Measurements from ENCODE around the gene SGMS1. TPM values are rescaled to one million over a fixed set of nuclear protein-coding genes. Genes with fewer than 3 reads are reported as not detected.
"Not testable (repeated sequence)": the region's sequence is repeated elsewhere in the genome, so short reads cannot be mapped to it uniquely, and the experiment has no call there.

SGMS1 gene
- total RNA-seq, 5 donors from 2014 or later (not counting 1 experiment from before 2014, with no cell fraction given) = 28.4 to 39.7 (median 32.6) TPM

DNA sequence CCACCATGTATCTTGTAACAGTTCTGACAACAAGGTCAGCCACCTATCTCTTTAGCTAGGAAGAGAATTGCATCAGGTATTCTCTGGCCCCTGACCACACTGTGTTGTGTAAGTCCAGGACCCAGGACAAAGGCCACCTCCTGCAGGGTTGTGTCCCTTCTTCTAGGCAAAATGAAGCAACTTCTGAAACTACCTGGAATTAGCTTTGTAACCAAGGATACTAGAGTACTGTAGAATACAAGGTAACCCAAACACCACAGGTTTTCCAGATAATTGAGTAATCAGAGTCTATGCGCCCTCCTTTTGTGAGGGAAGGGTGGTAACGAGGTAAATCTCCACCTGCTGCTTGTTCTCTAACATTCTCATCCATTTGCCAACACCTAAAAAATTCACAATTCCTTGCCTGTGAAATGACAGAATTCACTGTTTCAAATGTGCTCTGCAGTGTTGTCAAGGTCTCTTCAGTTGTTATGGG is 51.7 kb downstream of the SGMS1 start:
- Mint-ChIP-seq H3K36me3 (peaks cover 16% of the 10 kb centered on the region), H3K4me3 (no peak overlapping the region), H3K9me3 (peaks cover 0 to 4% (median 0%) of the 10 kb centered on the region in 3 donors), H3K27ac (no peak overlapping the region), H3K27me3 (no peaks in the 10 kb centered on the region), H3K4me1 (peaks cover 47 to 56% (median 51%) of the 10 kb centered on the region in 3 donors)
- ATAC-seq (replicated peaks in 1 of 4) (no peak), DNase-seq (no peak)
- Histone ChIP-seq H3K27ac (ENCODE audit: low read length) (no peak overlapping the region), H3K36me3 (ENCODE audit: control insufficient read depth in 2 of 2, extremely low read depth in 1 of 2, insufficient read depth in 1 of 2, low read length in 1 of 2) (no peaks in the 10 kb centered on the region), H3K9me3 (no peaks in the 10 kb centered on the region), H3K27me3 (replicated peaks in 1 of 2; ENCODE audit: control insufficient read depth in 2 of 2, extremely low read depth in 1 of 2, insufficient read depth in 2 of 2, low read length in 1 of 2) (no peaks in the 10 kb centered on the region), H3K4me1 (ENCODE audit: control insufficient read depth in 1 of 2, extremely low read depth in 1 of 2, insufficient read depth in 2 of 2, low read length in 2 of 2) (no peaks in the 10 kb centered on the region), H3K4me3 (ENCODE audit: control insufficient read depth in 1 of 2, extremely low read depth in 1 of 2, low read length in 1 of 2) (no peak overlapping the region)
- no CpG with 5 or more reads among the region's 2 CpGs for WGBS (ENCODE audit: insufficient coverage)
- ChIA-PET CTCF (no interaction called here), POLR2A (no interaction called here)

DNA sequence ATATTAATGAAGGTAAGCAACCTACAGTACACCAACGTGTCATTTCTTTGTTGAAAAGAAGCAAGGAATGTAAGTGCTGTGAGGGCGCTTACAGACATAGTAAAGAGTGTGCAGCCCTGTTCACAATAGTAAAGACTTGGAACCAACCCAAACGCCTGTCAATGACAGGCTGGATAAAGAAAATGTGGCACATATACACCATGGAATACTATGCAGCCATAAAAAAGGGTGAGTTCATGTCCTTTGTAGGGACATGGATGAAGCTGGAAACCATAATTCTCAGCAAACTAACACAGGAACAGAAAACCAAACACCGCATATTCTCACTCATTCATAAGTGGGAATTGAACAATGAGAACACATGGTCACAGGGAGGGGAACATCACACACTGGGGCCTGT is 55.0 kb downstream of the SGMS1 start:
- H3K27ac Mint-ChIP-seq; H3K4me3 Mint-ChIP-seq; H3K36me3 ChIP-seq (ENCODE audit: control insufficient read depth in 2 of 2, extremely low read depth in 1 of 2, insufficient read depth in 1 of 2, low read length in 1 of 2); H3K9me3 ChIP-seq; H3K4me3 ChIP-seq (ENCODE audit: control insufficient read depth in 1 of 2, extremely low read depth in 1 of 2, low read length in 1 of 2); H3K27ac ChIP-seq (ENCODE audit: low read length); POLR2A ChIA-PET; CTCF ChIA-PET; H3K4me1 ChIP-seq (ENCODE audit: control insufficient read depth in 1 of 2, extremely low read depth in 1 of 2, insufficient read depth in 2 of 2, low read length in 2 of 2); H3K27me3 Mint-ChIP-seq; H3K27me3 ChIP-seq (replicated peaks in 1 of 2; ENCODE audit: control insufficient read depth in 2 of 2, extremely low read depth in 1 of 2, insufficient read depth in 2 of 2, low read length in 1 of 2); DNase-seq; ATAC-seq (replicated peaks in 1 of 4); H3K9me3 Mint-ChIP-seq: not testable (repeated sequence)
- WGBS (ENCODE audit: insufficient coverage) = 100% methylated on average over 1 of the region's 4 CpGs
- Mint-ChIP-seq H3K36me3 (peaks cover 25% of the 10 kb centered on the region), H3K4me1 (peaks cover 18 to 48% (median 36%) of the 10 kb centered on the region in 3 donors)

DNA sequence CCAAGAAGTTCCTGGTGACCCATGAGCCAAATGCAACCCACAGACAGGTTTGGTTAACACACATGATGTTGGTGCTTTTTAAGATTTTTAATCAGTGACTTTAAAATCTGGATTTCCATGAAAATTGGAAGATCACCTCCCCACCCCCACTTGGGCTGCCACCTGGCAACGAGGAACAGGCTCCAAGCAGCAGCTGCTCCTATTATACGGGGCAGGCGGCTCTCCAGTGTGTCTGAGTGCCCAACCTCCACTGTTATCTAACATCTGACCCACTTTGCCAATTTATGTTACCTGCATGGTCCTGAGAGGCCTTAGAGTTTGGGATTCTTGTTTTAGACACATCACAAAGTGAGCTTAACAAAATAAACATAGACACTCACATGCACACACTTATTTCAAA is 56.4 kb downstream of the SGMS1 start:
- ATAC-seq (replicated peaks in 1 of 4) (no peak), DNase-seq (no peak)
- WGBS (ENCODE audit: insufficient coverage) = no CpG with 5 or more reads among the region's 3 CpGs
- Histone ChIP-seq H3K9me3 (no peaks in the 10 kb centered on the region), H3K27ac (ENCODE audit: low read length) (no peak overlapping the region), H3K4me3 (ENCODE audit: control insufficient read depth in 1 of 2, extremely low read depth in 1 of 2, low read length in 1 of 2) (no peak overlapping the region), H3K4me1 (ENCODE audit: control insufficient read depth in 1 of 2, extremely low read depth in 1 of 2, insufficient read depth in 2 of 2, low read length in 2 of 2) (no peaks in the 10 kb centered on the region), H3K27me3 (replicated peaks in 1 of 2; ENCODE audit: control insufficient read depth in 2 of 2, extremely low read depth in 1 of 2, insufficient read depth in 2 of 2, low read length in 1 of 2) (no peaks in the 10 kb centered on the region), H3K36me3 (ENCODE audit: control insufficient read depth in 2 of 2, extremely low read depth in 1 of 2, insufficient read depth in 1 of 2, low read length in 1 of 2) (no peaks in the 10 kb centered on the region)
- Mint-ChIP-seq H3K27me3 (no peaks in the 10 kb centered on the region), H3K36me3 (peaks cover 27% of the 10 kb centered on the region), H3K9me3 (no peaks in the 10 kb centered on the region), H3K27ac (no peak overlapping the region), H3K4me1 (peaks cover 10 to 40% (median 28%) of the 10 kb centered on the region in 3 donors), H3K4me3 (no peak overlapping the region)
- ChIA-PET POLR2A (no interaction called here), CTCF (interaction anchor here in 1 of 2 donors (0.6 kb wide), 1 partner anchor 72 kb away, joined by 3 read pairs; no protein-coding TSS in a partner anchor)

DNA sequence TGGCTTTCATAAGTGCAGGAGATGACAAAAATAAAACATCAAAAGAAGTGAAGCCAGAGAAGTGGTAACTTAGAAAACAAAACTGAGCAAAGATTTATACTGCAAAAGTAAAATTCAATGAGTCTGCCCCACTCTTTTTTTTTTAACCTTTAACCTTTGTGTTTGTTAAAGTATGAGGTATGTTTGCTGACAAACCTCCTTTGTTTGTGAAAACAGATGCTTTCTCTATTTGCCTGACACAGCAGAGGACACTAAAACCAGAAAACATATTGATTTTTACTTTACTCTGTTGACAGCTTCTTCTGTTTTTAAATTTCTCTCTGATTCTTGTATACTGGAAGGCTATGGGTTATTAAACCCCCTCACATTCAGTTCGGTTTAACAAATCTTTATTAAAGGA is 57.6 kb downstream of the SGMS1 start:
- Mint-ChIP-seq H3K9me3 (no peaks in the 10 kb centered on the region), H3K4me1 (peaks cover 5 to 42% (median 29%) of the 10 kb centered on the region in 3 donors), H3K4me3 (no peak overlapping the region), H3K27ac (no peak overlapping the region), H3K27me3 (no peaks in the 10 kb centered on the region), H3K36me3 (peaks cover 27% of the 10 kb centered on the region)
- ATAC-seq (replicated peaks in 1 of 4) (no peak), DNase-seq (no peak)
- Histone ChIP-seq H3K4me3 (ENCODE audit: control insufficient read depth in 1 of 2, extremely low read depth in 1 of 2, low read length in 1 of 2) (no peak overlapping the region), H3K27ac (ENCODE audit: low read length) (no peak overlapping the region), H3K27me3 (replicated peaks in 1 of 2; ENCODE audit: control insufficient read depth in 2 of 2, extremely low read depth in 1 of 2, insufficient read depth in 2 of 2, low read length in 1 of 2) (no peaks in the 10 kb centered on the region), H3K4me1 (ENCODE audit: control insufficient read depth in 1 of 2, extremely low read depth in 1 of 2, insufficient read depth in 2 of 2, low read length in 2 of 2) (no peaks in the 10 kb centered on the region), H3K9me3 (no peaks in the 10 kb centered on the region), H3K36me3 (ENCODE audit: control insufficient read depth in 2 of 2, extremely low read depth in 1 of 2, insufficient read depth in 1 of 2, low read length in 1 of 2) (no peaks in the 10 kb centered on the region)
- ChIA-PET CTCF (no interaction called here), POLR2A (no interaction called here)
- no CpG with 5 or more reads among the region's 1 CpG for WGBS (ENCODE audit: insufficient coverage)

DNA sequence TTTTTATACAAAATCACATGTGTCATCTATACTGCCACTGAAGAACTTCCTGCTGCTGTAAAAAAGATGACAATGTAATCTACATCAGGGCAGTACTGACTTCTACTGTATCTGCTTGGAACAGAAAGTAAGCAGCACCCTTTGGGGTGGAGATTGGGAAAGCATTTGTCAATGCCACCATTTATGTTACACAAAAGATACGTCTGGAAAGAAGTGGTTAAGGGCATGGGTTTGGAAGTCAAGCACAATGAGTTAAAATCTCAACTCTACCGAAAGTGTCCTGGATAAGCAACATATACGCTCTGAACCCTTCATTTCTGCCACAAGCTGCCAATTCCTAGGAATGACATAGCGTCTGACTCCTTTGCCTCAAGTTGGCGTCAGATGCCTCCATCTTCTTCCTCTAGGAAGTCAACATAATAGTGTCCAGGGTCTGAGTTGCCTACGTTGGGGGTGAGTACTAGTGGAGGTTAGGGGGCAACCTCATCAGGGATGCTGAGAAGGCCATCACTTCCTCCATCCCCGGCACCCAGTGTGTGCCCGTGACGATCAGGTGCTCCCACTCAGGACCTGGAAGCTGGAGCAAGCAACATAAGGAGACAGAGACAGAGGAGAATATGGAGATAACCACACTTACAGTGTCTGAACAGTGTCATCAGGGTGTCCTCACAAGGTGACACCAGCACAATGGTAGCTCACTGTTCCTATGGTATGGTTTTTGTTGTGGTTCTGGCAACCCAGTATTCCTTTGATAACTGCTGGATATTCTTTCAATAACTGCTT is 58.3 kb downstream of the SGMS1 start:
- H3K27ac Mint-ChIP-seq = no peak overlapping the region

DNA sequence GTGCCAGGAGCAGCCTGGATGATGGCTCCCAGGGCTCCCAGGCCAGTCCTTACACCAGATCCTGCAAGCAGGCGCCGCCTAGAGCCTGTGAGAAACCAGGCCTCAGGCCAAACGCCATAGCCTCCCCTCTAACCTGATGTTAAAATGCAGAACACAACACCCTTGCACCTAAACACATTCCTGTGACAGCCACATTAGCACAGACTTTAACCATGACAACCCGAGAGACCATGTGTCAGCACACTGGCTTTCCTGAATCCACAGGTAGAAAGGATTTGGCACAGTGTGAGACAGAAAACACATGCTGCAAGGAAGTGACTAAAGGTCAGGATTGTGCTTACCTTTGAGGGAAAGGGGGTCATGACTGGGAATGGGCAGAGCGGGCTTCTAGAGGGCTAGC is 59.9 kb downstream of the SGMS1 start:
- ATAC-seq (replicated peaks in 1 of 4) = no peak
- Histone ChIP-seq H3K27me3 (replicated peaks in 1 of 2; ENCODE audit: control insufficient read depth in 2 of 2, extremely low read depth in 1 of 2, insufficient read depth in 2 of 2, low read length in 1 of 2) (no peaks in the 10 kb centered on the region), H3K36me3 (ENCODE audit: control insufficient read depth in 2 of 2, extremely low read depth in 1 of 2, insufficient read depth in 1 of 2, low read length in 1 of 2) (no peaks in the 10 kb centered on the region), H3K27ac (ENCODE audit: low read length) (no peak overlapping the region), H3K4me3 (ENCODE audit: control insufficient read depth in 1 of 2, extremely low read depth in 1 of 2, low read length in 1 of 2) (no peak overlapping the region), H3K9me3 (no peaks in the 10 kb centered on the region), H3K4me1 (ENCODE audit: control insufficient read depth in 1 of 2, extremely low read depth in 1 of 2, insufficient read depth in 2 of 2, low read length in 2 of 2) (no peaks in the 10 kb centered on the region)
- 96% methylated on average over 4 of the region's 5 CpGs for WGBS (ENCODE audit: insufficient coverage)
- Mint-ChIP-seq H3K36me3 (peaks cover 21% of the 10 kb centered on the region), H3K4me3 (no peak overlapping the region), H3K27me3 (no peaks in the 10 kb centered on the region), H3K9me3 (no peaks in the 10 kb centered on the region), H3K4me1 (peaks cover 13 to 50% (median 38%) of the 10 kb centered on the region in 3 donors), H3K27ac (no peak overlapping the region)
- ChIA-PET POLR2A (no interaction called here), CTCF (no interaction called here)
- no peak for DNase-seq

More for the DNA sequence above, 58.3 kb downstream of the SGMS1 start:
- no peaks in the 10 kb centered on the region for H3K27me3 Mint-ChIP-seq
- H3K9me3 ChIP-seq = no peaks in the 10 kb centered on the region
- POLR2A ChIA-PET = no interaction called here
- H3K27me3 ChIP-seq (replicated peaks in 1 of 2; ENCODE audit: control insufficient read depth in 2 of 2, extremely low read depth in 1 of 2, insufficient read depth in 2 of 2, low read length in 1 of 2) = no peaks in the 10 kb centered on the region
- no peak for DNase-seq
- peaks cover 27% of the 10 kb centered on the region for H3K36me3 Mint-ChIP-seq
- no peaks in the 10 kb centered on the region for H3K36me3 ChIP-seq (ENCODE audit: control insufficient read depth in 2 of 2, extremely low read depth in 1 of 2, insufficient read depth in 1 of 2, low read length in 1 of 2)
- no peak overlapping the region for H3K4me3 Mint-ChIP-seq
- 100% methylated on average over 2 of the region's 9 CpGs for WGBS (ENCODE audit: insufficient coverage)
- CTCF ChIA-PET = no interaction called here
- no peak for ATAC-seq (replicated peaks in 1 of 4)
- H3K4me3 ChIP-seq (ENCODE audit: control insufficient read depth in 1 of 2, extremely low read depth in 1 of 2, low read length in 1 of 2) = no peak overlapping the region
- H3K9me3 Mint-ChIP-seq = no peaks in the 10 kb centered on the region
- H3K4me1 Mint-ChIP-seq = peaks cover 5 to 42% (median 29%) of the 10 kb centered on the region in 3 donors
- H3K4me1 ChIP-seq (ENCODE audit: control insufficient read depth in 1 of 2, extremely low read depth in 1 of 2, insufficient read depth in 2 of 2, low read length in 2 of 2) = no peaks in the 10 kb centered on the region
- no peak overlapping the region for H3K27ac ChIP-seq (ENCODE audit: low read length)
